Mesothelial cell of epicardium (in vitro differentiated cells): ENCODE results near the gene MTARC1. TPM values are rescaled to one million over a fixed set of nuclear protein-coding genes. Genes with fewer than 3 reads are reported as not detected.

Source experiments
- DNase-seq, 2 experiments: peaks; one replicate each; pipeline ENCODE4 v3.0.0; 2021; ENCODE audit warnings: low spot score in 2 of 2; ENCODE audit not compliant: unreplicated experiment in 2 of 2
- H3K27ac Mint-ChIP-seq: 2 replicates; pipeline ENCODE4 v1.8.0; 2021; ENCODE audit warnings: mixed read lengths
- H3K27me3 Mint-ChIP-seq: 2 replicates; pipeline ENCODE4 v1.8.0; 2021; ENCODE audit warnings: low read depth, mixed read lengths
- H3K36me3 Mint-ChIP-seq: 2 replicates; pipeline ENCODE4 v1.8.0; 2021; ENCODE audit warnings: mixed read lengths
- H3K4me1 Mint-ChIP-seq: 2 replicates; pipeline ENCODE4 v1.8.0; 2021; ENCODE audit warnings: mixed read lengths
- H3K4me3 Mint-ChIP-seq: 2 replicates; pipeline ENCODE4 v1.8.0; 2021; ENCODE audit warnings: mild to moderate bottlenecking, moderate library complexity, mixed read lengths
- H3K9me3 Mint-ChIP-seq: 2 replicates; pipeline ENCODE4 v1.8.0; 2021; ENCODE audit warnings: mixed read lengths
- CTCF ChIP-seq: fragments of 200-600 bp; sonication (generic); IDR thresholded peaks from one replicate; pipeline ENCODE4 v1.5.0; 2021; ENCODE audit warnings: antibody characterized with exemption; ENCODE audit not compliant: unreplicated experiment
- total RNA-seq: library from RNA; stranded (reverse); gene quantifications from 3 replicates; pipeline ENCODE4 v1.2.1, GENCODE V29; 2021

MTARC1 gene
- total RNA-seq, 1 donor from 2014 or later = 11.9 TPM

GRCh38 chr1:220826729-220827128 lies 40.0 kb downstream of the MTARC1 start:
- no peak overlapping the region for H3K27ac Mint-ChIP-seq
- no peak overlapping the region for H3K4me3 Mint-ChIP-seq
- no peak for TF ChIP-seq CTCF
- H3K36me3 Mint-ChIP-seq = no peaks in the 10 kb centered on the region
- DNase-seq = no peak
- H3K27me3 Mint-ChIP-seq = no peaks in the 10 kb centered on the region
- peaks cover 19% of the 10 kb centered on the region for H3K4me1 Mint-ChIP-seq
- H3K9me3 Mint-ChIP-seq = peaks cover 8% of the 10 kb centered on the region

- DNase-seq = no peak
- Mint-ChIP-seq H3K4me1 (peaks cover 19% of the 10 kb centered on the region), H3K36me3 (no peaks in the 10 kb centered on the region), H3K9me3 (peaks cover 8% of the 10 kb centered on the region), H3K27ac (no peak overlapping the region), H3K27me3 (no peaks in the 10 kb centered on the region), H3K4me3 (no peak overlapping the region)
- no peak for TF ChIP-seq CTCF
Observed at GRCh38 chr1:220827445-220828178, 40.9 kb downstream of the MTARC1 start.

GRCh38 chr1:220828179-220828490 lies 41.4 kb downstream of the MTARC1 start:
- no peak overlapping the region for H3K27ac Mint-ChIP-seq
- no peak overlapping the region for H3K4me3 Mint-ChIP-seq
- DNase-seq = no peak
- peaks cover 8% of the 10 kb centered on the region for H3K9me3 Mint-ChIP-seq
- TF ChIP-seq CTCF = no peak
- peaks cover 21% of the 10 kb centered on the region for H3K4me1 Mint-ChIP-seq
- no peaks in the 10 kb centered on the region for H3K36me3 Mint-ChIP-seq
- H3K27me3 Mint-ChIP-seq = no peaks in the 10 kb centered on the region

- peaks cover 8% of the 10 kb centered on the region for H3K9me3 Mint-ChIP-seq
- no peak for TF ChIP-seq CTCF
- DNase-seq = no peak
- H3K4me3 Mint-ChIP-seq = no peak overlapping the region
- H3K27ac Mint-ChIP-seq = no peak overlapping the region
- H3K4me1 Mint-ChIP-seq = peaks cover 24% of the 10 kb centered on the region
- no peaks in the 10 kb centered on the region for H3K27me3 Mint-ChIP-seq
- H3K36me3 Mint-ChIP-seq = no peaks in the 10 kb centered on the region
Observed at GRCh38 chr1:220828950-220829586, 42.4 kb downstream of the MTARC1 start.

- Mint-ChIP-seq H3K36me3 (no peaks in the 10 kb centered on the region), H3K4me1 (peaks cover 10% of the 10 kb centered on the region), H3K9me3 (peaks cover 8% of the 10 kb centered on the region), H3K27ac (no peak overlapping the region), H3K4me3 (no peak overlapping the region), H3K27me3 (no peaks in the 10 kb centered on the region)
- no peak for DNase-seq
- TF ChIP-seq CTCF = no peak
Observed at GRCh38 chr1:220833436-220833835, 46.7 kb downstream of the MTARC1 start.
